Esophagus muscularis mucosa (tissue), 4 donors: ENCODE measurements around the gene CDHR3. TPM values are rescaled to one million over a fixed set of nuclear protein-coding genes. Genes with fewer than 3 reads are reported as not detected.
A peak's percentile ranks its signal among the peaks of the same experiment; 100 is the strongest.

Experiments
- DNase-seq: peaks from one replicate; pipeline ENCODE4 v3.0.0-alpha.2; 2017; ENCODE audit errors: extremely low spot score
- H3K27ac ChIP-seq, 4 donors: fragments of 200-600 bp; sonication (generic); replicated peaks in 1 of 4; 1 replicate in 3 of 4; 2 replicates in 1 of 4; pipeline ENCODE4 v1.5.1; 2016 to 2019; ENCODE audit warnings: mild to moderate bottlenecking in 1 of 4
- H3K27me3 ChIP-seq, 4 donors: fragments of 200-600 bp; sonication (generic); one replicate each; pipeline versions ENCODE4 v1.5.1 to v1.6.0; 2016 to 2019
- H3K36me3 ChIP-seq, 4 donors: fragments of 200-600 bp; sonication (generic); one replicate each; pipeline ENCODE4 v1.5.1; 2016 to 2019
- H3K4me1 ChIP-seq, 4 donors: fragments of 200-600 bp; sonication (generic); one replicate each; pipeline ENCODE4 v1.5.1; 2016 to 2019
- H3K4me3 ChIP-seq, 4 donors: fragments of 200-600 bp; sonication (generic); 1 replicate in 2 of 4; 2 replicates in 2 of 4; pipeline ENCODE4 v1.5.1; 2016 to 2019; ENCODE audit warnings: mild to moderate bottlenecking in 4 of 4, moderate library complexity in 1 of 4
- H3K9me3 ChIP-seq, 4 donors: fragments of 200-600 bp; sonication (generic); 1 replicate in 3 of 4; 2 replicates in 1 of 4; pipeline ENCODE4 v1.5.1; 2016 to 2019
- CTCF ChIP-seq, 3 experiments: fragments of 200-600 bp in 2 of 3; fragments of 450-650 bp in 1 of 3; sonication (generic) in 2 of 3; IDR thresholded peaks; one replicate each; pipeline ENCODE4 v1.5.1; 2017 to 2019; ENCODE audit warnings: antibody characterized with exemption in 3 of 3, mild to moderate bottlenecking in 2 of 3, moderate library complexity in 1 of 3
- EP300 ChIP-seq: sonication (generic); formaldehyde crosslinking; IDR thresholded peaks from one replicate; pipeline ENCODE4 v1.6.1; 2017; ENCODE audit warnings: antibody characterized with exemption
- POLR2A ChIP-seq: fragments of 450-650 bp; IDR thresholded peaks from one replicate; pipeline ENCODE4 v1.6.1; 2017; ENCODE audit warnings: antibody characterized with exemption, moderate library complexity, mild to moderate bottlenecking, low read depth
- POLR2AphosphoS5 ChIP-seq, 2 donors: sonication (generic); formaldehyde crosslinking; IDR thresholded peaks; one replicate each; pipeline ENCODE4 v1.6.1; 2017; ENCODE audit warnings: antibody characterized with exemption in 2 of 2
- WGBS: methylation state at CpG from one replicate; pipeline ENCODE4 v1.1.5; 2018; 5-methylcytosine and 5-hydroxymethylcytosine counted together
- intact Hi-C: fragments of 100-400 bp; cut with DNase I; formaldehyde crosslinking; loops from one replicate; pipeline ENCODE4 v1.15.1; 2023
- total RNA-seq, 4 donors: library from RNA; depleted of rRNA; stranded (reverse); fragments of >200 nt; gene quantifications; one replicate each; pipeline versions ENCODE4 v1.1.0 to v1.2.1, GENCODE V29; 2016

The CDHR3 gene
- total RNA-seq, 4 donors from 2014 or later = 7.8 to 41.1 (median 21.2) TPM

DNA sequence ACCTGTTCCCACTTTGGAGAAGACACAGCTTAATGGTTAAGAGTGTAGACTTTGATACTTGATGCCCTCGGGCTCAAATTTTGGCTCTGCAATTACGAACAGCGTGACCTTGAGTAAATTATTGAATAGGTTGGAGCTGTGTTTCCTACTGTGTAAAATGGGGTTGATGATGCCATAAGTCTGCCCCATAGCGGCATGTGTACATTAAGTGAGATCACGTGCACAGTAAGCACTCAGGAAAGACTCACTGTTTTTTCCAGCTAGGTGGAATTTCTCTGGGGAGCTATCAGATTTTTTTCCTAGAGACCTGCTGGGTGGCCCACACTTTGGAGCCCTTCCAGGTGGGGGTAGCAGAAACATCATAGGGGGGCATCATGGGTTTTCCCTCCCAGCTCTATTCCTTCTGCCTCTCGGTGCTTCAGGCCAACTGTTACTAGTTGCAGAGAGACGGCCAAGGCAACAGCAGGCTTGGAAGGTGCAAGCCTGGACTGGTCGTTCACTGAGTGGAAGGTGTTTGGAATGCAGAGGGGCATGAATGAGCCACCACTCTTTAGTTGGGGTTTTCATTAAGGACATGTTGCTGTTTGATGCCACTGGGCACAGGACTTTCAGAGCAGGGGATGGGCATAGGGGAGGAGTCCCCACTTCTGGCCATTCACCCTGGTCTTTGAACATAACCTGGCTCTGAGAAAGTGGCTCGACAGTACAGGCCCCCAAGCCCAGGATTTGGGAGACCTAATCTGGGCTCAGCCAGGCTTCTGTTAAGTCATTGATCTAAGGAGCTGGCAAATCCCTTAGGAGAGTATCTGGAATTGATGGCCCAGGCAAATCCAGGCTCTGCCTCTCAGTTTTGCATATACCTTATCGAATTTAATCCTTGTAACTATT, 85.0 kb downstream of the CDHR3 start:
- H3K4me1 ChIP-seq = peaks cover 5 to 19% (median 17%) of the 10 kb centered on the region in 4 donors
- no peaks in the 10 kb centered on the region for H3K36me3 ChIP-seq
- TF ChIP-seq CTCF (IDR thresholded peaks at IDR 0.05) (no peak), POLR2AphosphoS5 (IDR thresholded peaks at IDR 0.05) (no peak), POLR2A (no peak), EP300 (no peak)
- DNase-seq = no peak
- no peaks in the 10 kb centered on the region for H3K9me3 ChIP-seq
- no peak overlapping the region for H3K27ac ChIP-seq
- H3K4me3 ChIP-seq = no peak overlapping the region
- 86% methylated on average over 9 of the region's 10 CpGs for WGBS
- no peaks in the 10 kb centered on the region for H3K27me3 ChIP-seq
- intact Hi-C loops = no loop called here

DNA sequence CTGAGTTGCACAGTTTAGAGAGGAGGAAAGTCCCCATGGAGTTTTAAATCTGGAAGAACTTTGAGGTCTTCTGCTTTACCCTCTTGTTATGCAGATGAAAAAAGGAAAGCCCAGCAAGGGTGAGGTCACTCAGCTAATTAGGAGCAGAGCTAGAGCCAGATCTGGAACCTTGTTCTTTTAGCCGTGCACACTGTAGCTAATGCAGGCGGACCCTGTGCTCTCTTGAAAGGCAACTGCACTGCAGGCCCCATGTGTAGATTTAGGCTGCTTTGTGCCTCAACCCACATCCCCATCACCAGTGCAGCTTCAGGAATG, 85.6 kb downstream of the CDHR3 start:
- intact Hi-C loops = no loop called here
- H3K9me3 ChIP-seq = no peaks in the 10 kb centered on the region
- no CpG with 5 or more reads among the region's 2 CpGs for WGBS
- peaks cover 5 to 18% (median 16%) of the 10 kb centered on the region in 4 donors for H3K4me1 ChIP-seq
- no peak overlapping the region for H3K27ac ChIP-seq
- no peaks in the 10 kb centered on the region for H3K36me3 ChIP-seq
- no peak for DNase-seq
- H3K27me3 ChIP-seq = no peaks in the 10 kb centered on the region
- TF ChIP-seq POLR2AphosphoS5 (IDR thresholded peaks at IDR 0.05) (no peak), EP300 (no peak), POLR2A (no peak), CTCF (IDR thresholded peaks at IDR 0.05) (no peak)
- H3K4me3 ChIP-seq = no peak overlapping the region

GRCh38 chr7:106049139-106049752, 86.2 kb downstream of the CDHR3 start:
- no peak for DNase-seq
- no peaks in the 10 kb centered on the region for H3K27me3 ChIP-seq
- TF ChIP-seq POLR2A (no peak), CTCF (IDR thresholded peaks at IDR 0.05) (no peak), EP300 (no peak), POLR2AphosphoS5 (IDR thresholded peaks at IDR 0.05) (no peak)
- no peaks in the 10 kb centered on the region for H3K9me3 ChIP-seq
- 93% methylated on average over 9 of the region's 9 CpGs for WGBS
- H3K4me1 ChIP-seq = peaks cover 5 to 18% (median 16%) of the 10 kb centered on the region in 4 donors
- H3K36me3 ChIP-seq = no peaks in the 10 kb centered on the region
- no peak overlapping the region for H3K4me3 ChIP-seq
- H3K27ac ChIP-seq = no peak overlapping the region
- intact Hi-C loops = no loop called here

- Histone ChIP-seq H3K36me3 (no peaks in the 10 kb centered on the region), H3K27ac (peak overlapping the region in 1 of 4 donors; percentile 50), H3K4me1 (peaks cover 5 to 18% (median 16%) of the 10 kb centered on the region in 4 donors), H3K4me3 (no peak overlapping the region), H3K9me3 (no peaks in the 10 kb centered on the region), H3K27me3 (no peaks in the 10 kb centered on the region)
- DNase-seq = no peak
- TF ChIP-seq CTCF (IDR thresholded peaks at IDR 0.05) (no peak), EP300 (no peak), POLR2A (no peak), POLR2AphosphoS5 (IDR thresholded peaks at IDR 0.05) (no peak)
- intact Hi-C loops = no loop called here
- 76% methylated on average over 13 of the region's 13 CpGs for WGBS
These were observed 87.1 kb downstream of the CDHR3 start for GRCh38 chr7:106050002-106050745.
